Liver (tissue), 3 donors: ENCODE results near the gene YY1.
A peak's percentile ranks its signal among the peaks of the same experiment; 100 is the strongest.

Experiments used
- ATF3 ChIP-seq: IDR thresholded peaks from 2 replicates; pipeline ENCODE4 v1.6.1; 2016; ENCODE audit warnings: antibody characterized with exemption
- CTCF ChIP-seq: fragments of 150-350 bp; IDR thresholded peaks from 2 replicates; pipeline ENCODE4 v1.5.1; 2017; ENCODE audit warnings: improper control_type of control experiment, low read depth, low read length; ENCODE audit not compliant: missing input control
- EGR1 ChIP-seq, 2 donors: IDR thresholded peaks; 2 replicates each; pipeline ENCODE4 v1.6.1; 2016 to 2018; ENCODE audit warnings: antibody characterized with exemption in 2 of 2, low read depth in 2 of 2
- FOXA1 ChIP-seq: IDR thresholded peaks from 2 replicates; pipeline ENCODE4 v1.6.1; 2016; ENCODE audit warnings: antibody characterized with exemption
- FOXA2 ChIP-seq: IDR thresholded peaks from 2 replicates; pipeline ENCODE4 v1.6.1; 2016; ENCODE audit warnings: antibody characterized with exemption
- GABPA ChIP-seq, 2 donors: IDR thresholded peaks in 1 of 2; conservative IDR thresholded peaks in 1 of 2; 2 replicates each; pipeline ENCODE4 v1.6.1; 2016; ENCODE audit warnings: antibody characterized with exemption in 2 of 2, mild to moderate bottlenecking in 1 of 2, moderate library complexity in 1 of 2
- JUND ChIP-seq, 2 donors: IDR thresholded peaks; 2 replicates each; pipeline ENCODE4 v1.6.1; 2016; ENCODE audit warnings: antibody characterized with exemption in 2 of 2
- MAX ChIP-seq: IDR thresholded peaks from 2 replicates; pipeline ENCODE4 v1.6.1; 2016; ENCODE audit warnings: antibody characterized with exemption
- RAD21 ChIP-seq, 2 donors: IDR thresholded peaks; 2 replicates each; pipeline ENCODE4 v1.6.1; 2016; ENCODE audit warnings: antibody characterized with exemption in 2 of 2, mild to moderate bottlenecking in 2 of 2
- REST ChIP-seq: IDR thresholded peaks from 2 replicates; pipeline ENCODE4 v1.6.1; 2016; ENCODE audit warnings: antibody characterized with exemption, mild to moderate bottlenecking
- SP1 ChIP-seq: IDR thresholded peaks from 2 replicates; pipeline ENCODE4 v1.6.1; 2018; ENCODE audit warnings: antibody characterized with exemption, mild to moderate bottlenecking
- TAF1 ChIP-seq: conservative IDR thresholded peaks from 2 replicates; pipeline ENCODE4 v1.6.1; 2016; ENCODE audit warnings: antibody characterized with exemption, mild to moderate bottlenecking
- YY1 ChIP-seq: IDR thresholded peaks from 2 replicates; pipeline ENCODE4 v1.6.1; 2016; ENCODE audit warnings: antibody characterized with exemption, mild to moderate bottlenecking
- ZBTB33 ChIP-seq: IDR thresholded peaks from 2 replicates; pipeline ENCODE4 v1.6.1; 2016; ENCODE audit warnings: antibody characterized with exemption
- donor health status: healthy.
- donor health status: healthy.

GRCh38 chr14:100285021-100285912 is 46.3 kb downstream of the YY1 start:
- no peak for TF ChIP-seq ZBTB33
- TF ChIP-seq CTCF = peak; percentile 82
- no peak for TF ChIP-seq ATF3
- no peak for TF ChIP-seq JUND (IDR thresholded peaks at IDR 0.05)
- no peak for TF ChIP-seq EGR1 (IDR thresholded peaks at IDR 0.05; ENCODE audit: low read depth in 2 of 2)
- no peak for TF ChIP-seq SP1
- TF ChIP-seq TAF1 = no peak
- no peak for TF ChIP-seq GABPA (IDR thresholded peaks at IDR 0.05 in 1 of 2, conservative IDR thresholded peaks at IDR 0.05 in 1 of 2)
- no peak for TF ChIP-seq YY1
- no peak for TF ChIP-seq MAX
- no peak for TF ChIP-seq RAD21 (IDR thresholded peaks at IDR 0.05)
- no peak for TF ChIP-seq FOXA1
- TF ChIP-seq FOXA2 = no peak
- no peak for TF ChIP-seq REST
